Fibroblast of the aortic adventitia (primary cell): Measurements from ENCODE around the gene XCR1. TPM values are rescaled to one million over a fixed set of nuclear protein-coding genes. Genes with fewer than 3 reads are reported as not detected.
A peak's percentile ranks its signal among the peaks of the same experiment; 100 is the strongest.

Source experiments
- DNase-seq: peaks from one replicate; pipeline ENCODE4 v3.0.0-alpha.2; 2010; ENCODE audit warnings: low read depth
- H3K4me3 ChIP-seq: 2 replicates; pipeline ENCODE4 v1.5.1; 2011; ENCODE audit warnings: low read depth, mild to moderate bottlenecking, control low read depth, low read length, moderate library complexity
- total RNA-seq: library from RNA; depleted of rRNA; stranded (reverse); fragments of >200 nt; gene quantifications from 2 replicates; pipeline ENCODE4 v1.2.3, GENCODE V29; 2012; ENCODE audit warnings: low replicate concordance
- TF ChIP-seq, protein P1 (sequence below): IDR thresholded peaks from 2 replicates; pipeline ENCODE4 v1.5.1; 2011; ENCODE audit warnings: mild to moderate bottlenecking, low read length, control low read depth, inconsistent platforms; ENCODE audit not compliant: insufficient read depth

XCR1 gene
- total RNA-seq, 1 donor = not detected

DNA sequence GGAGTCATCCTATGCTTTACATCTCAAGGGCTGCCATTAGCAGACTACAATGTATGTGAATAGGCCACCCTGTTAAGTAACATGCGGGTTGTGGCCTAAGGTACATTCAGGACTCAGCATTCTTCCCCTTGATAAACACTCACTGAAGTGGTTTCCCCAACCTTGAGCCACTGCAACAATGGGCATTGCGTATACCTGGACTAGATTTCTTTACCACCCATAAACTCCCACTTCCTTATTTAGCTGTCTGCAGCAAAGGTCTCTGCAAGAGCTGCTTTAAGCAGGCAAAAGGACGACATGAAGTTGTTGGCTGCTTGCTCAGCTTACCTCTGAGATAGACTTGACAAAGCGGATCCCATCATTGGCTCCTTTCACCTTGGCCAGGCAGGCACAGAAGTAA, 47.9 kb downstream of the XCR1 start:
- no peak for DNase-seq
- TF ChIP-seq, protein P1, sequence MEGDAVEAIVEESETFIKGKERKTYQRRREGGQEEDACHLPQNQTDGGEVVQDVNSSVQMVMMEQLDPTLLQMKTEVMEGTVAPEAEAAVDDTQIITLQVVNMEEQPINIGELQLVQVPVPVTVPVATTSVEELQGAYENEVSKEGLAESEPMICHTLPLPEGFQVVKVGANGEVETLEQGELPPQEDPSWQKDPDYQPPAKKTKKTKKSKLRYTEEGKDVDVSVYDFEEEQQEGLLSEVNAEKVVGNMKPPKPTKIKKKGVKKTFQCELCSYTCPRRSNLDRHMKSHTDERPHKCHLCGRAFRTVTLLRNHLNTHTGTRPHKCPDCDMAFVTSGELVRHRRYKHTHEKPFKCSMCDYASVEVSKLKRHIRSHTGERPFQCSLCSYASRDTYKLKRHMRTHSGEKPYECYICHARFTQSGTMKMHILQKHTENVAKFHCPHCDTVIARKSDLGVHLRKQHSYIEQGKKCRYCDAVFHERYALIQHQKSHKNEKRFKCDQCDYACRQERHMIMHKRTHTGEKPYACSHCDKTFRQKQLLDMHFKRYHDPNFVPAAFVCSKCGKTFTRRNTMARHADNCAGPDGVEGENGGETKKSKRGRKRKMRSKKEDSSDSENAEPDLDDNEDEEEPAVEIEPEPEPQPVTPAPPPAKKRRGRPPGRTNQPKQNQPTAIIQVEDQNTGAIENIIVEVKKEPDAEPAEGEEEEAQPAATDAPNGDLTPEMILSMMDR = no peak
- no peak overlapping the region for H3K4me3 ChIP-seq

DNA sequence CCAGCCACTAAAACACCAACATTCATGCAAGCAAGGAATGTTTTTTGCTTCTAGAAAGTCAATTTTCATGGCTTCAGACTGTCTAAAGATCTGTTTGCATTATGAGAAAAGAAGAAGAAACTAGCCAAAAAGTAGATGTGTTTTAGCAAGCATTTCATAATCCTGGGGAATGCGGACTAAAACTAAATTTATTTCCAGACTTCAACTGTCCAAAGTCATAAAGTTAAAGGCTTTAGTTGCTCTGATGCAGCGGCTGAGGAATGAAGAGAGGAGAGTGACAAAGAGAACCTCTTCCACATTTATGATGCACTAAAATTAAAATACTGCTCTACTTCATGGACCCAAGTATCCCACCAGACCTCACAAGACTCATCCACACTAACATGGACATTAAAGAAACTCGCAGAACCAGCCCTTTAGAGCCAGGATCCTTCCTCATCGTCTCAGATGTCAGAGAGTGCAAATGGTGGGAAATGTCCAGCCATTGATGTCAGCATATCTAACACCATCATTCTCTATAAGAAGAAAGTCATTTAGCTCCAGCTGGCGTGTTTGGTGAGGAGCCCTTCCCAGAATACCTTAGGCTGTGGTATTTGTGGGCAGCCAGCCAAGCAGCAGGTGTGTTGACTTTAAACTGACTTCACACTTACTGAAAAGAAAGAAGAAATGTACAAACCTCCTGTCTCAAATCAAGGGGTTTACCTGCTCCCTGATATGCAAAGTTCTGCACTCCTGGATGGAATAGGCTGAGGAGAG, 49.1 kb downstream of the XCR1 start:
- DNase-seq = no peak
- no peak overlapping the region for H3K4me3 ChIP-seq
- TF ChIP-seq, protein P1 = no peak

DNA sequence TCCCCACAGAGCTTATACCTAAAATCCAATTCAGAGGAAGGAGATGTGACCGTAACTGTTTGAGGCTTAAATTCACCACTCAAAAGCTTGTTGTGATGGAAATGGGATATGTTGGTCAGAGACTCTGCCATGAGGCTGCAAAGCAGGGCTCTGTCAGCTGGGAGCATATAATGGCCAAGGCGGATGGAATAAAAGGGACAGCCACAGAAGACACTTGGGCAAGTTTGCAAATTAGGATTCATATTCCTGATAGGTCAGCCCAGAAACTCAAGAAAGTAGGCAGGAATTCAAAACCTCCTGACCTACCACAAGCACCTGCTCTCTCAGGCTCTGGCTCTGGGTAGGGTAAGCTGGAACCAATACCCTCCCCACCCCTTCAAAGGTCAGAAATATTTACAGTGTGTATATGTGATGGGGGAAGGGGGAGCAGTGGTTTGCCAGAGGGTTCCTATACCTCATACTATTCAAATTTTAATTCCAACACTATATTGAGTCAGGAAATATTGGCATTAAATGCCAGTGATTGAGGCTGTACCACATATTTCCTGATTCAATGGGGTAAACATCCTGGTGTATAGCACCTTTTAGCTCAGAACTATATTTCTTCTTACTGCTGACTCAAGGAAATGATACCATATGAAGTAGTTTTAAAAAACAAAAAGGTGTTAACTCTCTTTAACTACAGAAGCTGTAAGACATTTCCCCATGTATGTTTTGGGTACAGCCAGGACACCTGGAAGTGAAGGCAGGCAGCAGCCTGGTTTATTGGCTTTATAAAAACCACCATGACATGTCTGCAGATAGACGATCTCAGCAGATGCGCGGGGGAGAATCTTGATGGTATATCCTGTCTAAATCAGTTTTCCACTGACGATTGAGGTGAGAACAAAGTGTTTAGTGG, 50.8 kb downstream of the XCR1 start:
- TF ChIP-seq, protein P1 = no peak
- DNase-seq = no peak
- no peak overlapping the region for H3K4me3 ChIP-seq

DNA sequence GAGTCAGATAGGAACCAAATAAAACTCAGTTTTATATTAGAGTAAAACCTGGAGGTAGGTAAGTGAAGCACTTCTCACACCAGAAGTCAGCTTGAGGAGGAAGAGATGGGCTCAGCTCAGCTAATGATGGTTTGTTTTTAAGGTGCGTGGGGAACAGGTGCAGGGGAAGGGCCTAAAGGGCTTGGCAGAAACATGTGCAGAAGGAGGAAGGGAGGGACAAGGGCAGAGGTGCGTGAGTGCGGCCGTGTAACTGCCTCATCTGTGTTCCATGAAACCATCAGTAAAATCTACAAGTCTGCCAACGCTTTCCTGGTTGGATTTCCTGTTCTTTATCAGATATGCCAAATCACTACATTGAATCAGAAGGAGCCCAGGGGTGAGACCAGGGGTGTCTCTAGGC, 51.6 kb downstream of the XCR1 start:
- no peak for DNase-seq
- TF ChIP-seq, protein P1 = no peak
- H3K4me3 ChIP-seq = no peak overlapping the region

DNA sequence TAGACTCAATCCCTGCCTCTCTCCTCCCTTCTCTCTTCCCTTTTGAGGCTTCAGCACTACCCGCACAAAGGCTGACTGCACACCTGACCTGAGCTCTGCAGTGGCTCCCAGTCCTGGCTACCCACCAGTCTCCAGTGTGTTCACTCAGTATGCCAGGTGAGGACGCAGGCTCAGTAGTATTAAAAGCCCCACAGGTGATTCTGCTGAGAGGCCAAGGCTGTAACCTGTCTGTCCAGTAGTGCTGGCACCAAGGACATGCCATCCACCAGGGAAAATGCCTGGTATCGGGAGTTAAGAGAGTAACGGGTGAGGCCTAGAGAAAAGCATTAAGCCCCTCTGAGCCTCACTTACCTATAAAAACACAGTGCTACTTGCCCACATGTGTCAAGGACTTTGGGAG, 52.6 kb downstream of the XCR1 start:
- DNase-seq = no peak
- TF ChIP-seq, protein P1 = no peak
- no peak overlapping the region for H3K4me3 ChIP-seq

DNA sequence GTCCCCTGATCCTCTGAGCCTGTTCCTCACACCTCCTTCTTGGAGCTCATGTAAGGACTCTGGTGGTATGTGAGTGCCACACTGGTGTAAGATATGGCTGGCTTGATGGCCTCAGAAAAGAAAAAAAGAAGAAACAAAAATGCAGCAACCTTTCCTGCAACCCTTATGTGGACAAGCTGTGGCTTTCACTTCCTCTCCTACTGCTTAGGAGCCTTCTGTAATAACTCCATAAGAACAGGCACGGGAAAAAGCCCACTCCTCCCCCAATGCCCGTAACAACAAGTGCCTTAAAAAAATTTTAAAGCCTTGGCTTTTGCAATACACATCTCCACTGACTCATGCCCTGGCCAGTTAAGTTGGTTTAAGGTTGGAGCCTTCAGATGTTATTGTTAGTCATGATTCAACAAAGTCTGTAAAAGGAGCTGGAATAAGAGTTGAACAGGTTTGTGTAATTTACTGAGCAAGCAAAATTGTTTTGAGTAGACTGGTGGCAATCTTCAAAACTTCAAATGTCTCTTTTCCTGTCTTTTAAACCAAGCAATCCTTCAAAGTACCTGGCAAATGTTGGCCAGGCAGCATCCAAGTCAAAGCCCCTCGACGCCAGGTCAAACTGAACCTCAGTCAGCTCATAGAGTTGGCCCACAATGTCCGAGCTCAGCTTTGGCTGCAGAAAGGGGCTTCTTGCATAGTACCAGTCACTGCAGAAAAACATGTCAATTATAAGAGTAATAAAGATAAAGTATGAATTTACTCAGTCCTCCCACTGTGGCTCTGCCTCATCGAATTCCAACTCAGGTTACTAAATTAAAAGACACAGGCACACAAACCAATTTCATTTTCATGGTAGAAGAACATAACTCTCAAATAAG, 54.5 kb downstream of the XCR1 start:
- TF ChIP-seq, protein P1 = no peak
- DNase-seq = peak; percentile 92
- H3K4me3 ChIP-seq = no peak overlapping the region
